ENCODE data around the gene FAM98C.
A peak's percentile ranks its signal among the peaks of the same experiment; 100 is the strongest.

The FAM98C gene

DNA sequence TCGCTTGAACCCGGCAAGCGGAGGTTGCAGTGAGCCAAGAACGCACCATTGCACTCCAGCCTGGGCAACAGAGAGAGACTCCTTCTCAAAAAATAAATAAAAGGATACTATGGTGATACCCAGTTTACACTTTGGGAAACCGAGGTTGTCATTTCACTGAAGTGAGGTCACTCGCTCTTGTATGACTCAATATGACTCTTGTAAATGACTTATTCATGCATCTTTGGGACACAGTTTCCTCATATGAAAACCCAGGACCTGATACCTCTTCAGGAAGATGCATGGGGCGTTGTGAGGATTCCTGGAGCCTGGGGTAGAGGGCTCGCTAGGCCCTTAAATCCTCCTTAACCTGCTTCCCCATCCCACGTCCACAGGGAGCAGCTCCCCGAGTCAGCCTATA is 24.0 kb upstream of the FAM98C start:
- no peak for DNase-seq

DNA sequence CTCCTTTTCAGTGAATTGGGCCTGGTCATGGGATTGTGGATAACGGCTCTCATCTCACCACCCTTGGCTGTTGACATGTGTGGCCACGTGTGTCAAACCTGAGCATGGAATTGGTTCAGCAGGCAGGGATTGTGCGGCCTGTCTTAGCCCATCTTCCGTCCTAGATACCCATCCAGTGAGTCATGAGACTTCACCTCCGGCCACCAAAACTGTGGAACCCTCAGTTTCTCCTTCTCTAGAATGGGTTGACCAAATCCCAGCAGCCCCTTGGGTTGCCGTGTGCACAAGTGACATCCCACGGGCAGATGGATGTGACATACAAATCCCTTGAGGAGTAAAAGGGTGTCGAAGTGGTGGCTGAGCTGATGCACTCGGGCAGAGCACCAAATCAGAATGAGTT is 21.8 kb upstream of the FAM98C start:
- no peak for DNase-seq

DNA sequence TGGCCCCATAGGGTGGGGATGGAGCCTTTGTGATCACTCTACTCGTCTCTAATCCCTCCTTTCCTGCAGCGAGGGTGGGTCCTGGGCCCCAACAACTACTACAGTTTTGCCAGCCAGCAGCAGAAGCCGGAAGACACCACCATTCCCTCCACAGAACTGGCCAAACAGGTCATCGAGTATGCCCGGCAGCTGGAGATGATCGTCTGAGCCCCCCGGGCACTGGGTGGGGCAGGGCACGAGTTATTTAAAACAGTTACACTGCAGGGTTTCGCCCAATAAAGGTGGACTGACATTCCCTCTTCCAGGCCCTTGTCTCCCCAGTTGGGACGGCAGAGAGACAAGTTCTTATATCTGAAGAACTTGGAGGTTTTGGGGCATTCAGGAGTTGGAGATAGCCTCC is 19.7 kb upstream of the FAM98C start:
- no peak for DNase-seq

DNA sequence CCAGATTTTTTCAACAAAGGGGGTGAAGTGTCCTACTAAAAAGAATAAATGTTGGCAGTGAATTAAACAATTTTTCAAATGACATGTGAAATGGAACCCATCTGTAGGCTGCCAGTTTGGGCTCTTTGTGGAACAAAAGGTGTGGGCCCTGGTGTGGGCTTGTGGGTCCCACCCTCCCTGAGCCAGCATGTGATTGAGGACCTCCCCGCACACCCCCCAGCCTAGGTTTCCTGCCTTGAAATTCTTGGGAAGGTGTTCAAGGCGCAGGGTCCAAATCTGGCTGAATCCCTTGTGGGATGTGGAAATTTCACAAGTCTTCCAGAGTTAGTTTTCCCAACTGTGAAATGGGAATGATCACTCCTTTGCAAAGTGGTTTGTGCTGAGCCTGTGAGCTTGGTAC is 19.1 kb upstream of the FAM98C start:
- no peak for DNase-seq

DNA sequence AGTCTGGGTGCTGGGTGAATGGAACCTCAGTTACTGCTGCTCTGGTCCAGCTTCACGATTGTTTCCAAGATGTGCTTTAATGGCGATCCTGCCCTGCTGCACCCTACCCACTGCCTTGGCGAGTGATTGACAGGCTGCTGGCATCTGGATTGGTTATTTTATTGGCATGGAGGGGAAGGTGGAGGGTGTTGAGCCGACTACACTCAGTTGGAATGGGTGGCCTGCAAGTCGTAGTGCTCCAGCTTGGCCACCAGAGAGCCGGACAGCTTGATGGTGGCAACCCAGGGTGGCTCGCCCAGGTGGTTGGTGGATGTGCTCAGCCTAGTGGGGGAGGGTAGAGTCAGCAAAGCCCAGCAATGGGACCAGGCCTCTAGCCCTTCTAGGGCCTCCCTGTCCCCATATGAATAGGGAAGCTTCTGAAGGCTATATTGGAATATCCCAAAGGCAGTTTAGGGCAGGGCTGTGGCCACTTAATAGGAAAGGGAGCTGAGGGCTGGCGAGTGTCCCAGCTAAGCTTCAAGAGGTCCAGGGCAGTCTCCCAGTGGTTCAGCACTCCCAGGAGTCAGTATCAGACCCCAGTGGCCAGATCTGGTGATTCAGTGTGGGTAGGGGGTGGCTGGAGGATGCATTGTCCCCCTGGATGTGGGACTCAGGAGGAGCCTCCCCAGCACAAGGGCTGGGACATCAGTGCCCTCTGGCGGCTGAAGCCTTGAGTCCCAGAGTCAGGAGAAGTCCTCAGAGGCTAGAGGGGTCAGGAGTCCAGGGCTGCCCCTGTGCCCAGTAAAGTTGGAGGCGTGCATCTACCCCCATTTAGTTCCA is 18.5 kb upstream of the FAM98C start:
- no peak for DNase-seq

DNA sequence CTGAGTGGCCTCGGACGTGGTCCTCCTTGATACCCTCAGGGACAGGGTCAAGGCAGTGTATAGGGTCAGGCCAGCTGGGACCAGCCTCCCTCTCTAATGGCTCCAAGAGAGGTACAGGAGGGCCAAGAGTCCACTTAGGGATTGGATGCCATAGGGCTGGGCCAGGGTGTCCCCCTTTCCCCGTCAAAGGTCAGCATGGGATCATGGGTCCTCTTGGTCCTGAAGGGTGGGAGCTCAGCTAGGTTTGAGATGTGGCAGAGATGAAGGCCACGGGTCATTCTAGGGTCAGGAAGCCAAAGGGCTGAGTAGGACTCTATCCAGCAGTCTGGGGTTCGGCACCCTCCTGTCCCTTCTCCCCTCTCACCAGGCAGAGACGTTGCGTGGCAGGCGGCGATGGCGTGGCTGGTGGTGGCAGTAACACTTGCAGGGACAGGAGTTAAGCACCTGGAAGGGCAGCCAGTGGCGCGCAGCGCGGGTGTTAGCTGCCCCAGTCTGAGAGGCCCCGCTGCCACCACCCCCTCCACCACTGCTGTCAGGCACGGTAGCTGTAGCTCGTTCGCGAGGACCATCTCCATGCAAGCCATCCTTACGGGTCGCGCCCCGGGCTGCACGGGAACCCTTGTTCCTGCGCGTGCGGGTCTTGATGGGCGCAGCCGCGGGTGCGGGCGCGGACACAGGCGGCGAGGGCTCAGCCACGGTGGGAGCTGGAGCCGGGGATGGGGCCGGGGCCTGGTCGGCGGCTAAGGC is 17.7 kb upstream of the FAM98C start:
- no peak for DNase-seq

DNA sequence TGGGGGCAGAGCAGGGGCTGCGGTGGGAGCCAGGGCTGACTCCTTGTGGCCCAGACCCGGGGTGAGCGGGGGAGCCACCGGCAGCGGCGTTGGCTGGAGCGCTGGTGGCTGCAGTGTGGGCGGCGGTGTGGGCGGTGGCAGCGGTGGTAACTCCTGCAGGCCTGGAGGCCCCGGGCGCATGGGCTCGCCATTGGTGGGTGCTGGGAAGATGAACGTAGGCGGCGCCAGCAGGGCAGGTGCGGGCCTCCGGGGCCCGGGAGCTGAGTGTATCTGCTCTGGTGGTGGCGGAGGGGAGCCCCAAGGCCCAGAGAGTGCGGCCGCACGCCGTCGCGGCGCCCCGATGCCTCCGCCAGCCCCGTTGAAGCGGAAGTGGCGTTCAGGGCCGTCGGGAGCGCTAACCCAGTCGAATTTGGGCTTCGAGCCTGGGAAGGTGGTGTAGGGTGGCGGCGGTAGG is 17.1 kb upstream of the FAM98C start:
- no peak for DNase-seq

DNA sequence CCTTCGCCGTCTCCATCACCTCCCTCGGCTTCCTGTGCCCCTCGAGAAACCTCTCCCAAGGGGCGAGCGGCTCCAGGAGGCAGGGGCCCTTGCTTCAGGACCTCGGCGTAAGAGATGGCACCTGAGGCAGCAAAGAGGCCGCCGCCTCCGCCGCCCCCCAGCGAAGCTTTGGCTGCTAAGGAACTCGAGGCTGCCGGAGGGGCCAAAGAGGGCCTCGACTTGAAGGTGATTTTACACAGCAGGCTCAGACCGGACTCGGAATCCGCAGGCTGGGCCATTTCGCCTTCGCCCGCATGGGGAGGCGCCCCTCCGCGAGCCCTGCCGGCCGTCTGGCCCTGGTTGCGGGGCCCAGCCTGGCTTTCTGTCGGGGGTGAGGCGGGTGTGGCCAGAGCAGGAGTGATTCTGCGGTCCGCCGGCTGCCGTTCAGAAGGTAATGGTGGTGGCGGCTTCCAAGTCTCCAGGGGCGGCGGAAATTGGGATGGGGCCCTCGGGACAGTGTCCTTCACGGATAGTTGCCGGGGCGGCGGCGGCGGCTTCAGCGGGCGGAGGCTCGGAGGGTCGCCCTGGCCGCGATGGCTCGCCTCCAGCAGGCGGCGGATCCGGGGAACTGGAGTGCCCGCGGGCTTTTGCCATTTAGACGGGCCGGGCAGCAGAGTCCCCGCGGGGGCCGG is 16.5 kb upstream of the FAM98C start:
- no peak for DNase-seq

DNA sequence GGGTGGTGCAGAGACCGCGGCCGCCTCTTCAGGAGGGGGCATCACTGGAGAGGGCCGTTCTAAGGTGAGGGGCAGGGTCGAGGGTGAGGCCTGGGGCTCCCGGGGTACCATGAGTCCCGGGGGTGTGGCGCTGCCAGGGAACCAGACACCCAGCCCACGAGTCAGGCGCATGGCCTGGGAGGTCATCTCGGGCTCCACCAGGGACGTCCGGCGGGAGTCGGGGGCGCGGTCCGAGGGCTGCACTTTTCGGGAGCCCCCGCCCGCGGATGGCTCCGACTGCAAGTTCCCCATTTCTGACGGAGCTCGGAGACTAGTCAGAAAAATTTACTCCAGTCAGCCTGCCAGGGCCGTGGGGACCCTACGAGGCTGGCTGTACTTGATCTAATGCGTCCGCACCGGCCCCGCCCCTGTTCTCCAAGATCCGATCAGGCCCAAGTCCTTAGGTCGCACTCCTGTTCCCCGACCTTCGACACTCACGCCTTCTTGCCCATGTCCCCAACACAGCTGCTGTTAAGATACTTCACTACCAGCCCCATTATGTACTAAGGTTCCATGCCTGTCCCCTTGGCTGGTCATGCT is 15.8 kb upstream of the FAM98C start:
- DNase-seq: no peak

DNA sequence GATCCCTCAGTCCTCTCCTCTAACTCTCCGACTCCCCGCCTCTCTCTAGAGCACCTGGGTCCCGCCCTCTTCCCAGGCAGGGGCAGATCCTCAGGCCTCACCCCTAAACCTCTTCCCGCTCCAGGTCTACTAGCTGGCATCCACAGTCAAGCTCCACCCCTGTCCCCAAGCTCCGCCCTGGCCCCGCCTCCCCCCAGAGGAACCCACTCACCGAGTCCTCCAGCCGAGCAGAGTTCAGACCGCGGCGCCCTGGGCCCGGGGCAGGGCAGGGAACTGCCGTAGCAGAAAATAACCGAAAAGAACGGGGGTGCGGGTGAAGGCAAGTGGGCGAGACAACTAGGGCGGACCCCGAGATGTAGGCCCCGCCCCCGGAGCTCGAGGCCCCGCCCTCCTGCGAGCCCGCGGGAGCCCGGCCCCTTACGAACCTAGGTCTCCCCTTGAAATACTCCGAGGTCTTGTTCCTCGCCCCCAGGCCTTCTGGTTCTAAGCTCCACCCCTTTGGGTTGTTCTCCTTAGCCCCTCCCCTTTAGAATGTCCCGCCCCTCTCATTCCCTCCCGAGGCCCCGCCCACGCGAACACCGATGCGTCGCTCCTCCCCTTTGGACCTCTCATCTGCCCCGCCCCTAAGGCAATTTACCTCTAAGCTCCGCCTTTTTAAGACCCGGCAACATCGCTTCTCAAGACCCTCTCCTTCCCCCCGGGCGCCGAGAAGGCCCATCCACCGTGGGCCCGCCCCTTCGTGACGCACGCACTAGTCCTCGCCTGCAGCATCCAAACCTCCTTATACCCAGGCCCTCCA is 15.1 kb upstream of the FAM98C start, which contains the start of gene GGN:
GGN (minus strand) TSS at position 485 of the 799 bp plus-strand sequence. CDS start 773 bp downstream, outside the sequence.
- DNase-seq: peak; percentile 67 to 89 (median 75)

DNA sequence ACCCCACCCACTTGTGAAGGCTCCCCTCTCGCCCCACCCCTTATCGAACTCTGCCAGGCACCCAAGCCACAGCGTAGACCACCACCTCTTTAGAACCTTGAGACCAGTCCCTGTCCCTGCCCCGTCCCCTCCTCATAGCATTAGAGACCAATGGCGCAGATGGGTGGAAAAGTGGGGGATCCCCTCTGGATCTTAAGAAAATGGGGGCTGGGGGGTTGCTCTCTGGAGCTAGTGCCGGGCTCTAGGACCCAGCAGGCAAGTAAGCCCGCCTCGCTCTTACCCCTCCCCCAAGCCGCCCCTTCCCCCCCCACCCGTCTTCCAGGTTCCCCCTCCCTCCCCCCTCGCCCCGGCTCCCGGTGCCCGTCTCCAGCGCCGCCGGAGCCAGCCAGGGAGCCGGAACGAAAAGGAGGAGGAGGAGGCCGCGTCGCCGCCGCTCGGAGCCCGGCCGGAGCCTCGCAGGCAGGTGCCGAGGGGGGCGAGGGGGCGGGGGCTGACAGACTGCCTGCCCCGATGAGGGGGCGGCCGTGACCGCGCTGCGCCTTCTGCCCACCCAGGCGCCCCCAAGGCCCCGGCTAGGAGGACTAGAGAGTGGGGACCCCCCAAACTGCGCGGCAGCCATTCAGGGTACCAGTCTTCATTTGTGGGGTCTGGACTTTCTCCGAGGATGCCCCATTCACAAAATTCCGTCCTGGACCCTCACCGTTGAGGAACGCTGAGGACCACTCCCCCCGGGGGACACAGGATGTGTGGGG is 14.4 kb upstream of the FAM98C start, which contains the start of gene SPRED3:
SPRED3 (plus strand) TSS at position 349 of the 752 bp plus-strand sequence. CDS start 1,606 bp downstream, outside the sequence.
- DNase-seq: no peak

DNA sequence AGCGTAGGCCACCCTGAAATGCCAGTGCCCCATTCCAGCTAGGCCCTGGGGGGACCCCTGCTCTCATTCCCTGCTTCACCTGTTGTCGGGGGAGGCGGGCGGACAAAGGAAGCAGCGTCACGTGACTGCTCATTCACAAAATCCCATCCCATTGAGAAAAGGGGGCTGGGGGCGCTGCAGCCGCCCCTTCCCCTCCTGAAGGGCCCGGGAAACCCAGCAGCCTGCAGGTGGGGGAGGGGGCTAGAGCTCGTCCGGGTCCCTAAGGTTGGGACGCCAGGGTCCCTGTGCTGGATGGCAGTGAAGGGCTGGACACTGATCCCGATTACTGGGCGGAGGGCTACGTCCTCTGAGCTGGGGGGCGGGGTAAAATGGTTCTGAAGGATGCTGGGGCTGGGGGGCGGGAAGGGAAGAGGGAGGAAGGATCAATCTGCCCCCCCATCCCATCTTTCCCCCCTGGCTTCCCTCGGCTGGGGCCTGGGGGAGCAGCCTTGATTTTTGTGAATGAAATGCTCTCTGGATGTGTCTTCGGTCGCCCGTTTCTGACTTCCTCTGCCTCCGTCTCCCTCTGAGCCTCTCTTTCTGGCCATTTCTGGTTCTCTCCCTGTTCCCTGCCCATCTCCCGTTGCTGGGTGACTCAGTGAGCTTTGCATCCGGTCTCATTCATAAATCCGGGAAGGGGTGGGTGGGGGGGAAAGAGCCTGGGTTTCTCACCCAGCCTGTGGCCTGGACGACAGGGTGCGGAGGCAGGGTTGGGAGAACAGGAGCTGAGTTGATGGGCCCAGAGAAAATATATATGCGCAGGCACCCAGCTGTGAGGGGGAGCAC is 13.6 kb upstream of the FAM98C start:
- no peak for DNase-seq

DNA sequence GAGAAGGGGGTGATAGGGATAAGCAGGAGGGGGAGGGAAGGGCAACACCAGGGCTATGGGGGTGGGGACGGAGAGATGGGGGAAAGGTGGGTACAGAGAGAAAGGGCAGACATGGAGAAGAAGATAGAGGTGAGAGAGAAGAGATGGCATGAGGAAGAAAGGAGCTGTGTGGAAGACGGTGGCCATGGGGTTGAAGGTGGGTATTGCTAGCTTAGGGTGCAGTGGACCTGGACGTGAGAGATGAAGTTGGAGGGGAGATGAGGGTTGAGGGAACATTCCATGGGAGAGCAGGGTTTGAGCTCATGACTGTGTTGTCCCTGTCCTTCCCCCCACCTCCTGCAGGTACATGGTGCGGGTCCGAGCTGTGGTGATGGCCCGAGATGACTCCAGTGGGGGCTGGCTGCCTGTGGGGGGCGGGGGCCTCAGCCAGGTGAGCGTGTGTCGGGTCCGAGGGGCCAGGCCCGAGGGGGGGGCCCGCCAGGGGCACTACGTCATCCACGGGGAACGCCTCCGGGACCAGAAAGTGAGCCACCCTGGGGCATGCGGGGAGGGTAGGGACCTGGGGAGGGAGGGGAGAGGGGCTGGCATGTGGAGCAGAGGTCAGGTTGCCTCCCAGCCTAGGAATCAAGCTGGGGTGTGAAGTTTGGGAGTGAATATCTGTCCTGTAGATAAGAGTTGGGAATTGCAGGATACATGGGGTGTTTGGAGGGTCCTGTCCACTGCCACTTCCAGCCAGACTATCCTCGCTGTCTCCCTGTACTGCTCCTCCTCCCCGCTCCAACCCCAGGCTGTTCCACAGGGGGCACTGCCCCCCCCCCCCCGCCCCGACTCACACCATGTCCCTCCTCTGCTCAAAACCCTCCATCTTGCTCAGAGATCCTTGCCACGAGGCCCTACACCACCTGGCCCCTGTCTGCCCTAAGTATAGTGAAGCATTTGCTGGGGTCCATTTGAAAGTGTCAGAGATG is 12.7 kb upstream of the FAM98C start:
- no peak for DNase-seq

DNA sequence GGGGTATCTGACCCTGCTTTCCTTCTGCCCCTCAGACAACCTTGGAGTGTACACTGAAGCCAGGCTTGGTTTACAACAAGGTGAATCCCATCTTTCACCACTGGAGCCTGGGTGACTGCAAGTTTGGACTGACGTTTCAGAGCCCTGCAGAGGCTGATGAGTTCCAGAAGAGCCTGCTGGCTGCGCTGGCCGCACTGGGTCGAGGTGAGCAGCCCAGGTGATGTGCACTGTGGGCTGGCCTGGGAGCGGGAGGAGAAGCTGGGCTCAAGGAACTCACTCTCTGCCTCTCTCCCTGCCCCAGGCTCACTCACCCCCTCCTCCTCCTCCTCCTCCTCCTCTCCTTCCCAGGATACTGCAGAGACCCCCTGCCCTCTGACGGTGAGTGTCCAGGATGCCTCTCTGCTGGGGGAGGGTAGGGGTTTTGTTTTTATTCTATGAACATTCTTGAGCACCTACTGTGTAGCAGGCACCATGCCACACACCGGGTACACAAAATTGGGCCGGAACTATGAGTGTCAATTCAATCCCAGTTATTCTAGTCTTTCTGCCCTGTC is 10.9 kb upstream of the FAM98C start:
- no peak for DNase-seq

DNA sequence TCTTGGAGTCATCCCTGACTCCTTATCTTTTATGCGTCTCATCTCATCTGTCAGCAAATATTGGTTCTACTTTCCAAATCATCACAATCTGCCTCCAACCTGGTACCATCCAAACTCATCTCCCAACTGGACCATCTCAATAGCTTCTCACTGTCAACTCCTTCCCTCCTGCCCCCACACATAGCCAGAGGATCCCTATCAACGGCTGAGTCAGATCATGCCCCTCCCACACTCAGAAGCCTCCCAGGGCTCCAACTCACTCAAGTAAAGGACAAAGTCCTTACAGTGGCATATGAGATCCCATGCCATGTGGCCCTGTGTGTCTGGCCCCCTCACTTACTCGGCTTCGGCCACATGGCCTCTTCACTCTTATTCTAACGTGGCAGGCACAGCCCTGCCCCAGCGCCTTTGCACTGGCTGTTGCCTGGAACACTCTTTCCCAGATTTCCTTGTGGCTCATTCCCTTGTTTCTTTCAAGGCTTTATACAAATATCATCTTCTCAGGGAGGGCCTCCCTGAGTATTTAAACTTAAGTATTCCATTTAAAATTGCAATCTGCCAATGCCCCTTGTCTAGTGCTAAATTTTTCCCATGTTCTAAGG is 10.1 kb upstream of the FAM98C start:
- no peak for DNase-seq

DNA sequence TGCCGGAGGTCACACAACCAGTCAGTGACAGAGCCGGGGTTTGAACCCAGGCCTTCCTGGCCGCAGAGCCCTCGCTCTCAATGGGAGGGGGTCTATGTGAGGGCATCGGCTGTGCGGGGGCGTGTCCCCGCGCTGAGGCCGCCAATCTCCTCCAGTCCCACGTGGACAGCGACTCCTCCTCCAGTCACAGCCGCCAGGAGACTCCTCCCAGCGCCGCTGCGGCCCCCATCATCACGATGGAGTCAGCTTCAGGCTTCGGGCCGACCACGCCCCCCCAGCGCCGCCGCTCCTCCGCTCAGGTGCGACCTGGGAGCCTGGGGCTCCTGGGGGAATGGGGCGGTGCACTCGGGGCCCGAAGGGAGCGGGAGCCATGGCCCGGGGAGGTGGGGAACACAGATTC is 8.4 kb upstream of the FAM98C start:
- peak in 4 of 5 experiments; percentile 24 to 92 (median 56) for DNase-seq

DNA sequence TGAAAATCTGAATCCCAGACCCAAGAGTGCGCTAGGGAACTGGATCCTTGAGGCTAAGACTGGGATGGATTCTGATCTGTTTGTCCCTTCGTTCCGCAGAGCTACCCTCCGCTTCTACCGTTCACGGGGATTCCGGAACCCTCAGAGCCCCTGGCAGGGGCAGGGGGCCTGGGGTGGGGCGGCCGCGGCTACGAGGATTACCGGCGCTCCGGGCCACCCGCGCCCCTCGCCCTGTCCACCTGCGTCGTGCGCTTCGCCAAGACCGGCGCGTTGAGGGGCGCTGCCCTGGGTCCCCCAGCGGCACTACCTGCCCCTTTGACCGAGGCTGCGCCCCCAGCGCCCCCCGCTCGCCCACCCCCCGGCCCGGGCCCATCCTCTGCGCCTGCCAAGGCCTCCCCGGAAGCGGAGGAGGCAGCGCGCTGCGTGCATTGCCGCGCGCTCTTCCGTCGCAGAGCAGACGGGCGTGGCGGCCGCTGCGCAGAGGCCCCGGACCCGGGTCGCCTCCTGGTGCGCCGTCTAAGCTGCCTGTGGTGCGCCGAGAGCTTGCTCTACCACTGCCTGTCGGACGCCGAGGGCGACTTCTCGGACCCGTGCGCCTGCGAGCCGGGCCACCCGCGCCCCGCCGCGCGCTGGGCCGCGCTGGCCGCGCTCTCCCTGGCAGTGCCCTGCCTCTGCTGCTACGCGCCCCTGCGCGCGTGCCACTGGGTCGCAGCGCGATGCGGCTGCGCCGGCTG is 7.3 kb upstream of the FAM98C start:
- DNase-seq: peak in 1 of 5 experiments; percentile 87

DNA sequence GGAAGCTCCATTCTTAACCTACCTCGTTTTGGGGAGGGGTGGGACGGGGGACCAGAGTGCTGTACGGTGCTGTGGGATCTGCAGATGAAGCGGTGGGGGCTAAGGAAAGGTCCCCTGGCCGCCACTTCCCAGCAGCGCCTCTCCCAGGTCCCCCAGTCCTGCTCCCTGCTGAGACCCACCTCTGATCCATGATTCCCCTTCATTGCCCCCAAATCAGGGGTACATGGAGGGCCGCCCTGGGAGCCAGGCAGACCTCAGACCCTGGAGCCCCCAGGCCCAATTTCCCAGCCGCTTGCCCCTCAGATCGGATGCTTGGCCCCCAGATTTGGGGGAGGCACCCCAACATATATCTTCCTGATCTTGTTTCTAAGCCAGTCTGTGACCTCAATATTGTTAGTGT is 3.8 kb upstream of the FAM98C start:
- no peak for DNase-seq

All from T-helper 2 cell (primary cell).